Thyroid gland (tissue), 4 donors: Measurements from ENCODE around the gene CEP170B. TPM values are rescaled to one million over a fixed set of nuclear protein-coding genes. Genes with fewer than 3 reads are reported as not detected.
"Not testable (repeated sequence)": the region's sequence is repeated elsewhere in the genome, so short reads cannot be mapped to it uniquely, and the experiment has no call there.

Experiments used
- DNase-seq, 2 donors: peaks; one replicate each; pipeline ENCODE4 v3.0.0-alpha.2; 2019
- H3K27ac ChIP-seq, 3 donors: fragments of 200-600 bp; sonication (generic); 1 replicate in 2 of 3; 2 replicates in 1 of 3; pipeline ENCODE4 v1.5.1; 2016 to 2019; ENCODE audit warnings: mild to moderate bottlenecking in 1 of 3, moderate library complexity in 1 of 3
- H3K27me3 ChIP-seq: fragments of 200-600 bp; sonication (generic); one replicate; pipeline ENCODE4 v1.5.1; 2019
- H3K36me3 ChIP-seq, 2 donors: fragments of 200-600 bp; sonication (generic); one replicate each; pipeline ENCODE4 v1.5.1; 2016 to 2019
- H3K4me1 ChIP-seq, 2 donors: fragments of 200-600 bp; sonication (generic); one replicate each; pipeline ENCODE4 v1.5.1; 2017 to 2019
- H3K4me3 ChIP-seq, 3 donors: fragments of 200-600 bp; sonication (generic); replicated peaks in 1 of 3; 1 replicate in 2 of 3; 2 replicates in 1 of 3; pipeline ENCODE4 v1.5.1; 2016; ENCODE audit warnings: mild to moderate bottlenecking in 1 of 3
- H3K9me3 ChIP-seq: fragments of 200-600 bp; sonication (generic); one replicate; pipeline ENCODE4 v1.5.1; 2017
- CTCF ChIP-seq, 6 experiments: fragments of 200-600 bp in 3 of 6; fragments of 450-650 bp in 3 of 6; sonication (generic) in 3 of 6; IDR thresholded peaks; one replicate each; pipeline ENCODE4 v1.5.1; 2016 to 2019; ENCODE audit warnings: antibody characterized with exemption in 6 of 6, mild to moderate bottlenecking in 2 of 6, inconsistent platforms in 1 of 6, moderate library complexity in 1 of 6
- POLR2A ChIP-seq, 2 donors: fragments of 450-650 bp; IDR thresholded peaks; one replicate each; pipeline ENCODE4 v1.6.1; 2017; ENCODE audit warnings: antibody characterized with exemption in 2 of 2, mild to moderate bottlenecking in 2 of 2, moderate library complexity in 1 of 2
- WGBS, 2 donors: methylation state at CpG; one replicate each; pipeline ENCODE4 v1.1.5; 2017; 5-methylcytosine and 5-hydroxymethylcytosine counted together
- intact Hi-C: fragments of 100-400 bp; cut with DNase I; formaldehyde crosslinking; loops from one replicate; pipeline ENCODE4 v1.15.1; 2023
- total RNA-seq, 4 donors: library from RNA; depleted of rRNA; stranded (reverse); fragments of >200 nt; gene quantifications; one replicate each; pipeline ENCODE4 v1.2.3, GENCODE V29; 2016

CEP170B gene
- total RNA-seq, 4 donors from 2014 or later = 18.3 to 46.2 (median 27.4) TPM

- intact Hi-C loops = no loop called here
- no peak overlapping the region for H3K4me3 ChIP-seq
- DNase-seq = no peak
- no peaks in the 10 kb centered on the region for H3K9me3 ChIP-seq
- WGBS, 2 donors = 95 to 96% methylated on average over 7 of the region's 7 CpGs
- TF ChIP-seq CTCF (IDR thresholded peaks at IDR 0.05) = no peak
- TF ChIP-seq POLR2A (IDR thresholded peaks at IDR 0.05) = no peak
- no peaks in the 10 kb centered on the region for H3K36me3 ChIP-seq
- H3K4me1 ChIP-seq = peaks cover 14 to 22% of the 10 kb centered on the region in 2 donors
- no peaks in the 10 kb centered on the region for H3K27me3 ChIP-seq
- no peak overlapping the region for H3K27ac ChIP-seq
These were observed 33.1 kb downstream of the CEP170B start for GRCh38 chr14:104898195-104898558.

- H3K4me3 ChIP-seq = no peak overlapping the region
- H3K36me3 ChIP-seq = no peaks in the 10 kb centered on the region
- no peak overlapping the region for H3K27ac ChIP-seq
- TF ChIP-seq CTCF (IDR thresholded peaks at IDR 0.05) = no peak
- TF ChIP-seq POLR2A (IDR thresholded peaks at IDR 0.05) = no peak
- WGBS, 2 donors = 71 to 74% methylated on average over 24 of the region's 24 CpGs
- H3K27me3 ChIP-seq = no peaks in the 10 kb centered on the region
- H3K4me1 ChIP-seq = peaks cover 14 to 22% of the 10 kb centered on the region in 2 donors
- intact Hi-C loops = no loop called here
- no peak for DNase-seq
- H3K9me3 ChIP-seq = no peaks in the 10 kb centered on the region
These were observed 33.9 kb downstream of the CEP170B start for GRCh38 chr14:104898870-104899510.

- intact Hi-C loops = no loop called here
- no peak for DNase-seq
- 43 to 67% methylated on average over 2 of the region's 2 CpGs for WGBS, 2 donors
- H3K27me3 ChIP-seq = no peaks in the 10 kb centered on the region
- H3K27ac ChIP-seq = no peak overlapping the region
- H3K36me3 ChIP-seq = no peaks in the 10 kb centered on the region
- no peak overlapping the region for H3K4me3 ChIP-seq
- peaks cover 12 to 15% of the 10 kb centered on the region in 2 donors for H3K4me1 ChIP-seq
- TF ChIP-seq CTCF (IDR thresholded peaks at IDR 0.05) = no peak
- no peak for TF ChIP-seq POLR2A (IDR thresholded peaks at IDR 0.05)
- no peaks in the 10 kb centered on the region for H3K9me3 ChIP-seq
These were observed 34.7 kb downstream of the CEP170B start for GRCh38 chr14:104899781-104900180.

GRCh38 chr14:104900639-104901512 is 35.8 kb downstream of the CEP170B start:
- intact Hi-C loops = no loop called here
- no peaks in the 10 kb centered on the region for H3K9me3 ChIP-seq
- TF ChIP-seq POLR2A (IDR thresholded peaks at IDR 0.05) = no peak
- TF ChIP-seq CTCF (IDR thresholded peaks at IDR 0.05) = no peak
- no peak overlapping the region for H3K27ac ChIP-seq
- 85 to 90% methylated on average over 12 of the region's 12 CpGs for WGBS, 2 donors
- no peaks in the 10 kb centered on the region for H3K36me3 ChIP-seq
- H3K27me3 ChIP-seq = no peaks in the 10 kb centered on the region
- peaks cover 1 to 5% of the 10 kb centered on the region in 2 donors for H3K4me1 ChIP-seq
- H3K4me3 ChIP-seq = no peak overlapping the region
- no peak for DNase-seq

GRCh38 chr14:104903990-104904389 is 38.9 kb downstream of the CEP170B start:
- H3K36me3 ChIP-seq = no peaks in the 10 kb centered on the region
- no peak overlapping the region for H3K27ac ChIP-seq
- TF ChIP-seq POLR2A (IDR thresholded peaks at IDR 0.05) = no peak
- TF ChIP-seq CTCF (IDR thresholded peaks at IDR 0.05) = no peak
- intact Hi-C loops = no loop called here
- H3K4me3 ChIP-seq = no peak overlapping the region
- DNase-seq = no peak
- H3K9me3 ChIP-seq = no peaks in the 10 kb centered on the region
- no peaks in the 10 kb centered on the region for H3K27me3 ChIP-seq
- H3K4me1 ChIP-seq = no peaks in the 10 kb centered on the region
- WGBS, 2 donors = 95% methylated on average over 7 of the region's 7 CpGs

GRCh38 chr14:104904650-104905578 is 39.8 kb downstream of the CEP170B start:
- H3K4me1 ChIP-seq, H3K36me3 ChIP-seq, H3K9me3 ChIP-seq, H3K27ac ChIP-seq, H3K27me3 ChIP-seq, DNase-seq, intact Hi-C loops, H3K4me3 ChIP-seq: not testable (repeated sequence)
- WGBS, 2 donors = 77 to 78% methylated on average over 38 of the region's 38 CpGs

- H3K36me3 ChIP-seq, H3K9me3 ChIP-seq, H3K4me1 ChIP-seq, intact Hi-C loops, H3K27ac ChIP-seq, H3K4me3 ChIP-seq, H3K27me3 ChIP-seq, DNase-seq: not testable (repeated sequence)
- 86 to 88% methylated on average over 28 of the region's 28 CpGs for WGBS, 2 donors
These were observed 40.5 kb downstream of the CEP170B start for GRCh38 chr14:104905579-104905933.
